Measurements from ENCODE around the gene DENND1C.
A peak's percentile ranks its signal among the peaks of the same experiment; 100 is the strongest.

The DENND1C gene

GRCh38 chr19:6458695-6459261 is 22.8 kb downstream of the DENND1C start:
- Histone ChIP-seq H3K27me3 (ENCODE audit: insufficient read depth, low read length) (peaks cover 16% of the 10 kb centered on the region), H3K27ac (ENCODE audit: low read length) (no peak overlapping the region), H3K4me3 (ENCODE audit: low read length) (peak overlapping the region; percentile 91), H3K36me3 (ENCODE audit: insufficient read depth, low read depth, low read length) (peaks cover 16% of the 10 kb centered on the region), H3K4me1 (ENCODE audit: insufficient read depth, low read length) (no peaks in the 10 kb centered on the region; the same call in 1 of the 2 replicates), H3K9me3 (ENCODE audit: insufficient read depth, low read depth, low read length) (peaks cover 5% of the 10 kb centered on the region), H3K9ac (ENCODE audit: low read depth, low read length) (peak overlapping the region; percentile 27; the same call in 1 of the 2 replicates)

DNA sequence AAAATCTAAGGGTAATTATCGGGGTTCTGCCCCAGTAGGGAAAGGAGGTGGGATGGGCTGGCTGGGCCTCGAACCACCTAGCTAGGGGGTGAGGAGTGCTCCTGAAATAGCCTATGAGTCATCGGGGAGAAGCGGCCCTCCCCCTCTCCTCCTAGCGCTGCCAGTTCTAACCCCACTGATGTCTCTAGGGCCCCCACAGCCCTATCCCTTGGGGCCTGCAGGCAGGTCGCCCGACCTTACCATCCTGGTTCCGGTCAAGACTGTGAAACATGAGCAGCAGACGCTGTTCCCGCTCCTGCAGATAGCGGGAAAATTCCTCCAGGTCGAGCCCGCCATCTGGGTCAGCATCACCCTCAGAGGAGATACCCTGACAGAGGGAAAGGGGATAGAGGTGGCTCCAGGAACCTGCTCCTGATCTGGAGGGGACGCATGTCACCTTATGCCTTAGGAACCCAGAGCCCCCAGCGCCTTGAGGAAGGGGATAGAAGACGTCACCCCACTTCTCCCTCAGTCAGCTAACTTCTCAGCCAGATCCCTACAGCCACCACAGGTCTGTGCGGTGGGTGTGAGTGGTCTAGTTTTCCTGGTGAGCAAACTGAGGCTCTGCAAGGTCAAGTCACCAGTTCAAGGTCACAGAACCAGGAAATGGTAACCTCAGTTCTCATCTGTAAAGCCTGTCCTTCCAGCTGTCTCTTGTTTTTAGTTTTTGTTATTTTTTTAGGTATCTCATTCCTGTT is 23.5 kb downstream of the DENND1C start:
- peaks cover 8% of the 10 kb centered on the region for H3K9me3 ChIP-seq (ENCODE audit: insufficient read depth, low read depth, low read length)
- H3K9ac ChIP-seq (ENCODE audit: low read depth, low read length): no peak overlapping the region; the same call in 1 of the 2 replicates
- H3K27ac ChIP-seq (ENCODE audit: low read length): no peak overlapping the region
- H3K27me3 ChIP-seq (ENCODE audit: insufficient read depth, low read length): peaks cover 10% of the 10 kb centered on the region
- H3K36me3 ChIP-seq (ENCODE audit: insufficient read depth, low read depth, low read length): peaks cover 22% of the 10 kb centered on the region
- H3K4me1 ChIP-seq (ENCODE audit: insufficient read depth, low read length): no peaks in the 10 kb centered on the region; the same call in 1 of the 2 replicates
- H3K4me3 ChIP-seq (ENCODE audit: low read length): no peak overlapping the region

DNA sequence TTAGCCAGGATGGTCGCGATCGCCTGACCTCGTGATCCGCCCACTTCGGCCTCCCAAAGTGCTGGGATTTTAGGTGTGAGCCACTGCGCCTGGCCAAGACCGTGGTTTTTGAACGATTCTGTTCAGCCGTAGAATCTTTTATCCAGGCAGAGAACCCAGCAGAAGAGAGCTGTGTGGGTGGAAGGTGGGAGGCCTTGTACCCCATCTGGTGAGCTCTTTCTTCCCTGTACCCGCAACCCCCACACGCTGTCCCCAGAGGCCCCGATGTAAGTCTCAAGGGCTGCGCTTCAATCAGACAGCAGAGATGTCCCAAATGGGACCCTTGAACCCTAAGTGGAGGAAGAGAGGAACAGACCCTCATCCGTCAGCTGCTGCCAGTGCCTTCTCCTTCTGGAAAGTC is 25.7 kb downstream of the DENND1C start:
- Histone ChIP-seq H3K9me3 (ENCODE audit: insufficient read depth, low read depth, low read length) (peaks cover 8% of the 10 kb centered on the region), H3K4me3 (ENCODE audit: low read length) (no peak overlapping the region), H3K4me1 (ENCODE audit: insufficient read depth, low read length) (no peaks in the 10 kb centered on the region; the same call in 1 of the 2 replicates), H3K27ac (ENCODE audit: low read length) (no peak overlapping the region), H3K9ac (ENCODE audit: low read depth, low read length) (no peak overlapping the region), H3K36me3 (ENCODE audit: insufficient read depth, low read depth, low read length) (peaks cover 22% of the 10 kb centered on the region), H3K27me3 (ENCODE audit: insufficient read depth, low read length) (no peaks in the 10 kb centered on the region)

DNA sequence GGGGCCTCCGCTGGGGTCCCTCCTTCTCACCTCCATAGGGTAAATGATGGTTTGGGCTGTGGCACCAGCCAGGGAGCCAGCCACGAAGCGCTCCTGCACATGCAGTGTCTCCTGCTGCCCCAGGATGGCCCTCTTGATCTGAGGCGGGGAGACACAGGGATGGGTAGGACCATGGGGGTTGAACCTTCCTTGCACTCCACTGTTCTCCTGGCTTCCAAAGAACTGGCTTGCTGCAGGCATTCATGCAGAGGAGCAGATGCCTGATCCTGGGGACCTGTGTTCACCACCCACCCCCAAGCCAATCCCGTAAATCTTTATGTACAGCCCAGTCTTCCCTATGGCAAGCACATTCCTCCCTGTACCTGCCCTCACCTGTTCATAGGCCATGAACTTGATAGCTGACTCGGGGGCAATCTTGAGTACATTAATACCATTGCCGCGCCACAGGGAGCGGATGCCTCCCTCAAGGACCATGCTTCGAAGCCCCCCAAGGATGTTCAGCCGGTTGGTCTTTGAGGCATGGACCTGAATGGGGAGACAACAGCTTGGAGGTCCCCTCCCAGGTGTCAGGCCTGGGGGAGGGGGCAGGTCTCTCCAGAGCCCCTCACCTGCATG is 27.5 kb downstream of the DENND1C start:
- H3K4me1 ChIP-seq (ENCODE audit: insufficient read depth, low read length): no peaks in the 10 kb centered on the region; the same call in 1 of the 2 replicates
- no peak overlapping the region for H3K27ac ChIP-seq (ENCODE audit: low read length)
- H3K9ac ChIP-seq (ENCODE audit: low read depth, low read length): no peak overlapping the region
- peaks cover 8% of the 10 kb centered on the region for H3K9me3 ChIP-seq (ENCODE audit: insufficient read depth, low read depth, low read length)
- no peaks in the 10 kb centered on the region for H3K27me3 ChIP-seq (ENCODE audit: insufficient read depth, low read length)
- peaks cover 22% of the 10 kb centered on the region for H3K36me3 ChIP-seq (ENCODE audit: insufficient read depth, low read depth, low read length)
- no peak overlapping the region for H3K4me3 ChIP-seq (ENCODE audit: low read length)

GRCh38 chr19:6452899-6453298 is 28.7 kb downstream of the DENND1C start:
- Histone ChIP-seq H3K36me3 (ENCODE audit: insufficient read depth, low read depth, low read length) (peaks cover 22% of the 10 kb centered on the region), H3K27me3 (ENCODE audit: insufficient read depth, low read length) (no peaks in the 10 kb centered on the region), H3K4me1 (ENCODE audit: insufficient read depth, low read length) (no peaks in the 10 kb centered on the region), H3K4me3 (ENCODE audit: low read length) (no peak overlapping the region), H3K9ac (ENCODE audit: low read depth, low read length) (no peak overlapping the region), H3K9me3 (ENCODE audit: insufficient read depth, low read depth, low read length) (peaks cover 8% of the 10 kb centered on the region), H3K27ac (ENCODE audit: low read length) (no peak overlapping the region)

- H3K36me3 ChIP-seq (ENCODE audit: insufficient read depth, low read depth, low read length): peaks cover 22% of the 10 kb centered on the region
- H3K4me3 ChIP-seq (ENCODE audit: low read length): no peak overlapping the region
- no peak overlapping the region for H3K9ac ChIP-seq (ENCODE audit: low read depth, low read length)
- H3K27me3 ChIP-seq (ENCODE audit: insufficient read depth, low read length): no peaks in the 10 kb centered on the region
- H3K9me3 ChIP-seq (ENCODE audit: insufficient read depth, low read depth, low read length): peaks cover 8% of the 10 kb centered on the region
- no peak overlapping the region for H3K27ac ChIP-seq (ENCODE audit: low read length)
- no peaks in the 10 kb centered on the region for H3K4me1 ChIP-seq (ENCODE audit: insufficient read depth, low read length)
Measured at GRCh38 chr19:6452223-6452614, 29.4 kb downstream of the DENND1C start.

DNA sequence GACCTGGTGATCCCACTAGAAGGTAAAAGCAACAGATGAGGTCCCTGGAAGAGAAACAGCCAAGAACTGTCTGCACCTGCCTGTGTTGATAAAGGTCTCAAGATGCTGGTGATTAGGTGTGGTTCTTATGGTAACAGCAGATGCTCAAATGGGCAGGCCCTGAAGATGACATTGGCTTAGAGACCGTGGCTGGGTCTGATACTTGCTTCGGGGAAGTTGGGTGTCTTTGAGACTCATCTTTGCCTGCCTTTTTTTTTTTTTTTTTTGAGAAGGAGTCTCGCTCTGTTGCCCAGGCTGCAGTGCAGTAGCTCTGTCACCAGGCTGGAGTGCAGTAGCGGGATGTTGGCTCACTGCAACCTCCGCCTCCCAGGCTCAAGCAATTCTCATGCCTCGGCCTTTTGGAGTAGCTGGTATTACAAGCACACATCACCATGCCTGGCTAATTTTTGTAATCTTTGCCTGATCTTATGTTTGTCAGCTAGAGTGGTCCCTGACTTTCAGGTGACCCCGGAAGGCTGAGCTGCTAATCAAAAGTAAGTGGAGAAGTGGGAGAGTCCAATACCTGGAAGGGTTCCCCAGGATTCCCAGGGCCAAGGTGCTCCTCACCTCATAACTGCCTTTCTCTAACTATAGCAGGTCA is 29.9 kb downstream of the DENND1C start:
- no peak overlapping the region for H3K9ac ChIP-seq (ENCODE audit: low read depth, low read length)
- H3K4me1 ChIP-seq (ENCODE audit: insufficient read depth, low read length): no peaks in the 10 kb centered on the region
- H3K9me3 ChIP-seq (ENCODE audit: insufficient read depth, low read depth, low read length): peaks cover 8% of the 10 kb centered on the region
- H3K27ac ChIP-seq (ENCODE audit: low read length): no peak overlapping the region
- H3K4me3 ChIP-seq (ENCODE audit: low read length): no peak overlapping the region
- peaks cover 22% of the 10 kb centered on the region for H3K36me3 ChIP-seq (ENCODE audit: insufficient read depth, low read depth, low read length)
- no peaks in the 10 kb centered on the region for H3K27me3 ChIP-seq (ENCODE audit: insufficient read depth, low read length)

- Histone ChIP-seq H3K9ac (ENCODE audit: low read depth, low read length) (no peak overlapping the region), H3K4me1 (ENCODE audit: insufficient read depth, low read length) (no peaks in the 10 kb centered on the region), H3K9me3 (ENCODE audit: insufficient read depth, low read depth, low read length) (peaks cover 8% of the 10 kb centered on the region), H3K27ac (ENCODE audit: low read length) (no peak overlapping the region), H3K36me3 (ENCODE audit: insufficient read depth, low read depth, low read length) (peaks cover 13% of the 10 kb centered on the region), H3K4me3 (ENCODE audit: low read length) (no peak overlapping the region), H3K27me3 (ENCODE audit: insufficient read depth, low read length) (no peaks in the 10 kb centered on the region)
Measured at GRCh38 chr19:6450166-6450565, 31.4 kb downstream of the DENND1C start.

DNA sequence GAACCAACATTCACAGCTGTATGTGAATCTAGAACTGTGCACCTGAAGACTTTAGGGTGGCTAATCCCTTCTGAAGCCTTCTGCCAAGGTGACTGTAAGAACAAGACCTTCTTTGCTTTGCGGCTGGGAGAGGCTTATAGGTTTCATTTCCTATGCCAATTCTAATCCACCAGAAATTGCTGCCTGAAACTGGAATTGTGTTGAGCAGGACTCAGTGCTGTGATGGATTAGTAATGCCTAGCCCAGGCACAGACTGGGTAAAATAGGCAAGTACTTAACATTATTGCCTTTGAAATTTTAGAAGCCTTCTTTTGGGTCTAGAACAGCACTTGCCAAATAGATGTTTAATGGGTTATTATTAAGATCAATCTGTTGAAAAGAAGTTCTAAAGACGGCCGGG is 33.5 kb downstream of the DENND1C start:
- Histone ChIP-seq H3K27ac (ENCODE audit: low read length) (no peak overlapping the region), H3K4me3 (ENCODE audit: low read length) (no peak overlapping the region), H3K27me3 (ENCODE audit: insufficient read depth, low read length) (no peaks in the 10 kb centered on the region), H3K36me3 (ENCODE audit: insufficient read depth, low read depth, low read length) (no peaks in the 10 kb centered on the region), H3K4me1 (ENCODE audit: insufficient read depth, low read length) (no peaks in the 10 kb centered on the region), H3K9ac (ENCODE audit: low read depth, low read length) (no peak overlapping the region), H3K9me3 (ENCODE audit: insufficient read depth, low read depth, low read length) (no peaks in the 10 kb centered on the region)

- Histone ChIP-seq H3K27ac (ENCODE audit: low read length) (no peak overlapping the region), H3K9ac (ENCODE audit: low read depth, low read length) (no peak overlapping the region), H3K4me1 (ENCODE audit: insufficient read depth, low read length) (no peaks in the 10 kb centered on the region), H3K27me3 (ENCODE audit: insufficient read depth, low read length) (no peaks in the 10 kb centered on the region), H3K36me3 (ENCODE audit: insufficient read depth, low read depth, low read length) (no peaks in the 10 kb centered on the region), H3K9me3 (ENCODE audit: insufficient read depth, low read depth, low read length) (no peaks in the 10 kb centered on the region), H3K4me3 (ENCODE audit: low read length) (no peak overlapping the region)
Measured at GRCh38 chr19:6446452-6446851, 35.1 kb downstream of the DENND1C start.

DNA sequence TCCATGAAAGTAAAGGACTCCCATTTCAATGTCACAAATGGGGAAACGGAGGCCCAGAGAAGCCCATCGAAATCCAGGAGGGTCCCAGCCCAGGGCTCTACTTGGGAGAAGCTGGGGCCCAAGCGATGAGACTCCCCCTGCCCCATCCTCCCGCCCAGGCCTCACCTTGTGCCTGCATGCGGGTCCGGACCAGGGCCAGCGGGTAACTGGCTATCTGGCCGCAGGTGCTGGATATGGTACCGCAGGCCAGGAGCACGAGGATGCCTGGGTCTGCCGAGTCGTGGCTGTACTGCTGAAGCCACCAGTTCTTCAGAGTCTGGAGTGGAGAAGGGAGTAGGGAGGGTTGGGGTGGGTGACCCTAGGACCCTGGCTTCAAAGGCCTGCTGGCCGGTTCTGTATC is 37.6 kb downstream of the DENND1C start:
- H3K27me3 ChIP-seq (ENCODE audit: insufficient read depth, low read length): no peaks in the 10 kb centered on the region
- no peak overlapping the region for H3K4me3 ChIP-seq (ENCODE audit: low read length)
- no peaks in the 10 kb centered on the region for H3K4me1 ChIP-seq (ENCODE audit: insufficient read depth, low read length)
- H3K9me3 ChIP-seq (ENCODE audit: insufficient read depth, low read depth, low read length): no peaks in the 10 kb centered on the region
- no peaks in the 10 kb centered on the region for H3K36me3 ChIP-seq (ENCODE audit: insufficient read depth, low read depth, low read length)
- no peak overlapping the region for H3K27ac ChIP-seq (ENCODE audit: low read length)
- H3K9ac ChIP-seq (ENCODE audit: low read depth, low read length): no peak overlapping the region

All from iPS-20b (cell line).